ENCODE data around the gene INSC.

The INSC gene

DNA sequence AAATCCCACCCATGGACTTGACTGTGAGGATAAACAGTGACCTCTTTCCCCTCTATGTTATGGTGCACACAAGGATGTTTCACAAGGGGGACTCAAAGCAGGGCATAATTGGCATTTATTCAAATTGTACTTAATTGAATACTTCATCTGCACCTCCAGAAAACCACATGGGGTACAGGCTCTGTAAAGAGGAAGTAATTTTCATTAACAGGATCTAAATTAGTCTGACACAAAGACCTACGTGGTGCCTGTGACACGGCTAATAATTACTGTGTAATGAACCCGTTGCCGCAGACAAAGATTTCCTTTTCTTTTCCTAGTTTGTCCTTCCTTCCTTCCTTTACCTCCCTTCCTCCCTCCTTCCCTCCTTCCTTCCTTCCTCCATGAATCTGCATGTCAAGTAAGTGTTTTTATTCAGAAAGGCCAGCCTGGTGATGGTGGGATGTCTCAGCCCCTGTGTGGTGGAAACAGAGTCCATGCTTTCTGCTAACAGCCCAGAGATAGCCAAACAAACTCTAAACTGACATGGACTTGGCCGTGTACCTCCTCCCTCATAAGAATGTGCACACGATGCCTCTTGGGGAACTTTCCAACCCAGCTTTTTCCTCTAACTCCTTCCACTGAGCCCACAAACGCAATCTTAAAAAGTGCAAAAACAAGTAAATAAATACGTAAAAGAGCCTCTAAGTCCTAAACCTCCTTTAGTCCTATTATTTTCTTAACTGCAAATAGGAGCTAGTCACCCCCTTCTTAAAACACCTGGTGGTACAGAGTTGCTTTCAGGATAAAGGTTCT, 118.8 kb downstream of the INSC start:
- no peak overlapping the region for H2BK5ac ChIP-seq (ENCODE audit: low read depth, low read length, poor library complexity)
- H4K8ac ChIP-seq (ENCODE audit: low read depth, low read length) = no peak overlapping the region
- H3K4me2 ChIP-seq (ENCODE audit: low read length) = no peak overlapping the region
- no peak overlapping the region for H3K14ac ChIP-seq (ENCODE audit: low read length)
- H2AK5ac ChIP-seq (ENCODE audit: low read length) = no peak overlapping the region
- no peaks in the 10 kb centered on the region for H3K4me1 ChIP-seq (ENCODE audit: control insufficient read depth in 1 of 2, insufficient read depth in 2 of 2, low read length in 2 of 2)
- H3K18ac ChIP-seq (ENCODE audit: low read length) = no peak overlapping the region
- no peak overlapping the region for H3K9ac ChIP-seq (ENCODE audit: low read length)
- no peak overlapping the region for H3K4me3 ChIP-seq (ENCODE audit: low read depth, low read length)
- H2BK120ac ChIP-seq (ENCODE audit: insufficient read depth, low read length, poor library complexity) = no peak overlapping the region
- H4K12ac ChIP-seq (ENCODE audit: low read depth, low read length) = no peak overlapping the region
- no peak overlapping the region for H2BK12ac ChIP-seq (ENCODE audit: low read length)
- no peak for DNase-seq
- H3K79me2 ChIP-seq (ENCODE audit: control insufficient read depth, insufficient read depth, low read length, poor library complexity) = no peaks in the 10 kb centered on the region
- no peak overlapping the region for H3K4ac ChIP-seq (ENCODE audit: low read depth, low read length)
- no peak overlapping the region for H2AFZ ChIP-seq (ENCODE audit: insufficient read depth, low read length, poor library complexity)
- no CpG with 5 or more reads among the region's 8 CpGs for WGBS (ENCODE audit: extremely low coverage, insufficient coverage, insufficient read length)
- H3K23ac ChIP-seq (ENCODE audit: low read length) = no peak overlapping the region
- H3K9me3 ChIP-seq (ENCODE audit: insufficient read depth, low read depth, low read length) = no peaks in the 10 kb centered on the region
- no peaks in the 10 kb centered on the region for H3K27me3 ChIP-seq (ENCODE audit: insufficient read depth, low read length)
- no peak overlapping the region for H4K91ac ChIP-seq (ENCODE audit: low read depth, low read length)
- no peak overlapping the region for H3K27ac ChIP-seq (ENCODE audit: low read depth, low read length)
- H3K36me3 ChIP-seq (ENCODE audit: control insufficient read depth in 1 of 2, insufficient read depth in 2 of 2, low read length in 2 of 2) = no peaks in the 10 kb centered on the region
- H3K79me1 ChIP-seq (ENCODE audit: low read length) = no peaks in the 10 kb centered on the region

DNA sequence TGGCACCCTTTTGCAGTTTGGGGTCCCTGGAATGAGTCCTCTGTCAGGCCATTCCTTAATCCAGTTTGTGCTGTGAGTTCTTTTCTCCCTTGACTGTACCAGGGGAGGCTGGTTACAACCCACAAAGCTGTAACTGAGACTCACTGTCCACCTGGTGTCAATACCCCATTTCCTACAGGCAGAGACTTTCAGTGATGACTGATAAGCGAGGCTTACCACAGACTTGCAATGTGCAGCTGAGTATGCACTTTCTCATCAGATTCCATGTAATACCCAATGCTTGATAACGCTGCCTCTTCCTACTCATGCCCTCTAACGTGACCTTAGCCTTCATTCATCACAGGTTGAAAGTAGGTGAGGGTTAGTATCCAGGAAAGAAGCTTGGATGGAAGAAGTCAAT, 120.1 kb downstream of the INSC start:
- no peaks in the 10 kb centered on the region for H3K4me1 ChIP-seq (ENCODE audit: control insufficient read depth in 1 of 2, insufficient read depth in 2 of 2, low read length in 2 of 2)
- H2BK5ac ChIP-seq (ENCODE audit: low read depth, low read length, poor library complexity) = no peak overlapping the region
- H2AK5ac ChIP-seq (ENCODE audit: low read length) = no peak overlapping the region
- H3K4me3 ChIP-seq (ENCODE audit: low read depth, low read length) = no peak overlapping the region
- no peak overlapping the region for H3K23ac ChIP-seq (ENCODE audit: low read length)
- H4K12ac ChIP-seq (ENCODE audit: low read depth, low read length) = no peak overlapping the region
- no peak overlapping the region for H2AFZ ChIP-seq (ENCODE audit: insufficient read depth, low read length, poor library complexity)
- no peak for DNase-seq
- no peak overlapping the region for H4K8ac ChIP-seq (ENCODE audit: low read depth, low read length)
- no peak overlapping the region for H3K4ac ChIP-seq (ENCODE audit: low read depth, low read length)
- H3K79me1 ChIP-seq (ENCODE audit: low read length) = no peaks in the 10 kb centered on the region
- H3K79me2 ChIP-seq (ENCODE audit: control insufficient read depth, insufficient read depth, low read length, poor library complexity) = no peaks in the 10 kb centered on the region
- H3K9ac ChIP-seq (ENCODE audit: low read length) = no peak overlapping the region
- no peak overlapping the region for H2BK12ac ChIP-seq (ENCODE audit: low read length)
- no peaks in the 10 kb centered on the region for H3K9me3 ChIP-seq (ENCODE audit: insufficient read depth, low read depth, low read length)
- no peaks in the 10 kb centered on the region for H3K36me3 ChIP-seq (ENCODE audit: control insufficient read depth in 1 of 2, insufficient read depth in 2 of 2, low read length in 2 of 2)
- H3K18ac ChIP-seq (ENCODE audit: low read length) = no peak overlapping the region
- WGBS (ENCODE audit: extremely low coverage, insufficient coverage, insufficient read length) = no CpG with 5 or more reads among the region's 3 CpGs
- no peaks in the 10 kb centered on the region for H3K27me3 ChIP-seq (ENCODE audit: insufficient read depth, low read length)
- no peak overlapping the region for H4K91ac ChIP-seq (ENCODE audit: low read depth, low read length)
- no peak overlapping the region for H3K14ac ChIP-seq (ENCODE audit: low read length)
- no peak overlapping the region for H3K4me2 ChIP-seq (ENCODE audit: low read length)
- no peak overlapping the region for H2BK120ac ChIP-seq (ENCODE audit: insufficient read depth, low read length, poor library complexity)
- H3K27ac ChIP-seq (ENCODE audit: low read depth, low read length) = no peak overlapping the region

DNA sequence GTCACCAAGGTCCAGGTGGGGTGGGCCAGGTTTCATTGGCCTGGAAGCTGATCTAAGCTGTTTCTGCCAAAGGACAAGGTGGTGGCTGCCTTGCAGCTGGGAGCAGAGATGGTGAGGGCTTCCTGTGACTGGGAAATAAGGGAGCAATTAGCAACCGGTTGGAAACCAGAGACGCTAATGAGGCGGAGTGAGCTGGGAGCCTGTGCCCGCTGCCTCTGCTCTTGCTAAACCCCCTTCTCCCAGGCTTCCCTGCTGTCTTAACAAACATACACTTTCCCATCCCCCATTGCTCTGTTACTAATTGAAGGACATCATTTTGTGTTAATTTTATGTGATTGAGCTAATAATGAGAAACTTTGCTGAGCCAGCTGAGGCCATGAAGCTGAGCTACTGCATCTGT, 121.8 kb downstream of the INSC start:
- H3K4me3 ChIP-seq (ENCODE audit: low read depth, low read length) = no peak overlapping the region
- no peaks in the 10 kb centered on the region for H3K79me1 ChIP-seq (ENCODE audit: low read length)
- H3K27ac ChIP-seq (ENCODE audit: low read depth, low read length) = no peak overlapping the region
- H3K18ac ChIP-seq (ENCODE audit: low read length) = no peak overlapping the region
- no peak overlapping the region for H3K23ac ChIP-seq (ENCODE audit: low read length)
- no peak overlapping the region for H4K8ac ChIP-seq (ENCODE audit: low read depth, low read length)
- no peak for DNase-seq
- H2BK5ac ChIP-seq (ENCODE audit: low read depth, low read length, poor library complexity) = no peak overlapping the region
- H4K91ac ChIP-seq (ENCODE audit: low read depth, low read length) = no peak overlapping the region
- no peak overlapping the region for H3K4me2 ChIP-seq (ENCODE audit: low read length)
- no peaks in the 10 kb centered on the region for H3K4me1 ChIP-seq (ENCODE audit: control insufficient read depth in 1 of 2, insufficient read depth in 2 of 2, low read length in 2 of 2)
- H2AK5ac ChIP-seq (ENCODE audit: low read length) = no peak overlapping the region
- H3K36me3 ChIP-seq (ENCODE audit: control insufficient read depth in 1 of 2, insufficient read depth in 2 of 2, low read length in 2 of 2) = no peaks in the 10 kb centered on the region
- no peak overlapping the region for H2BK12ac ChIP-seq (ENCODE audit: low read length)
- H2BK120ac ChIP-seq (ENCODE audit: insufficient read depth, low read length, poor library complexity) = no peak overlapping the region
- no peak overlapping the region for H3K9ac ChIP-seq (ENCODE audit: low read length)
- H2AFZ ChIP-seq (ENCODE audit: insufficient read depth, low read length, poor library complexity) = no peak overlapping the region
- no peak overlapping the region for H3K14ac ChIP-seq (ENCODE audit: low read length)
- H3K27me3 ChIP-seq (ENCODE audit: insufficient read depth, low read length) = no peaks in the 10 kb centered on the region
- no peak overlapping the region for H3K4ac ChIP-seq (ENCODE audit: low read depth, low read length)
- no peaks in the 10 kb centered on the region for H3K79me2 ChIP-seq (ENCODE audit: control insufficient read depth, insufficient read depth, low read length, poor library complexity)
- no peak overlapping the region for H4K12ac ChIP-seq (ENCODE audit: low read depth, low read length)
- WGBS (ENCODE audit: extremely low coverage, insufficient coverage, insufficient read length) = no CpG with 5 or more reads among the region's 4 CpGs
- peaks cover 2% of the 10 kb centered on the region for H3K9me3 ChIP-seq (ENCODE audit: insufficient read depth, low read depth, low read length)

DNA sequence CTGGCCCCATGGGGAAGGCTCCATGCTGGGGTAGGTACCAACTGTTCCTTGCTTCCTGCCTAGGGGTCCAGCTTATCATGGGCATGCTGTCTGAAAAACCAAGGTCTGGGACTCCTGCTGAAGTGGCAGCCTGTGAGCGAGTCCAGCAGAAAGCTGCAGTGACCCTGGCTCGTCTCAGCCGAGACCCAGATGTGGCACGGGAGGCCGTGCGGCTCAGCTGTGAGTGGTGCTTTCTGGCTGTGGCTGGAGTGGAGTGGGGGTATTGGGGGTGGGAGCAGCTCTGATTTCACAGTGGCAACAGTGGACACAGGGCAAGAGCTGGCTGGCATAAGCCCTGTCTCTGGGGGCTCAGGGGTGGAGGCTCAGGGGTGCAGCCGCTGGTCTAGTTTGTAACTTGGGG, 124.1 kb downstream of the INSC start:
- no peak overlapping the region for H3K23ac ChIP-seq (ENCODE audit: low read length)
- no peaks in the 10 kb centered on the region for H3K79me2 ChIP-seq (ENCODE audit: control insufficient read depth, insufficient read depth, low read length, poor library complexity)
- H3K79me1 ChIP-seq (ENCODE audit: low read length) = no peaks in the 10 kb centered on the region
- no peak for DNase-seq
- no peak overlapping the region for H3K18ac ChIP-seq (ENCODE audit: low read length)
- no CpG with 5 or more reads among the region's 7 CpGs for WGBS (ENCODE audit: extremely low coverage, insufficient coverage, insufficient read length)
- H3K14ac ChIP-seq (ENCODE audit: low read length) = no peak overlapping the region
- H3K27ac ChIP-seq (ENCODE audit: low read depth, low read length) = no peak overlapping the region
- H4K12ac ChIP-seq (ENCODE audit: low read depth, low read length) = no peak overlapping the region
- no peak overlapping the region for H3K4me2 ChIP-seq (ENCODE audit: low read length)
- no peak overlapping the region for H3K9ac ChIP-seq (ENCODE audit: low read length)
- no peak overlapping the region for H3K4ac ChIP-seq (ENCODE audit: low read depth, low read length)
- no peaks in the 10 kb centered on the region for H3K4me1 ChIP-seq (ENCODE audit: control insufficient read depth in 1 of 2, insufficient read depth in 2 of 2, low read length in 2 of 2)
- no peaks in the 10 kb centered on the region for H3K27me3 ChIP-seq (ENCODE audit: insufficient read depth, low read length)
- H2BK120ac ChIP-seq (ENCODE audit: insufficient read depth, low read length, poor library complexity) = no peak overlapping the region
- H4K91ac ChIP-seq (ENCODE audit: low read depth, low read length) = no peak overlapping the region
- no peak overlapping the region for H2BK12ac ChIP-seq (ENCODE audit: low read length)
- H2AFZ ChIP-seq (ENCODE audit: insufficient read depth, low read length, poor library complexity) = no peak overlapping the region
- H3K4me3 ChIP-seq (ENCODE audit: low read depth, low read length) = no peak overlapping the region
- no peak overlapping the region for H4K8ac ChIP-seq (ENCODE audit: low read depth, low read length)
- H3K36me3 ChIP-seq (ENCODE audit: control insufficient read depth in 1 of 2, insufficient read depth in 2 of 2, low read length in 2 of 2) = no peaks in the 10 kb centered on the region
- peaks cover 2% of the 10 kb centered on the region for H3K9me3 ChIP-seq (ENCODE audit: insufficient read depth, low read depth, low read length)
- no peak overlapping the region for H2AK5ac ChIP-seq (ENCODE audit: low read length)
- H2BK5ac ChIP-seq (ENCODE audit: low read depth, low read length, poor library complexity) = no peak overlapping the region

Measured in trophoblast cell (in vitro differentiated cells and primary cell).